GM18502 (cell line): ENCODE measurements around the gene SCO1.

Experiments used
- ATAC-seq: cut with Tn5 transposase; IDR thresholded peaks from one replicate; pipeline ENCODE4 v1.9.1; 2021; ENCODE audit warnings: mild to moderate bottlenecking; ENCODE audit not compliant: unreplicated experiment, poor library complexity

SCO1 gene

GRCh38 chr17:10622617-10623485 is 74.5 kb downstream of the SCO1 start:
- ATAC-seq = no peak
